OCI-LY3 (cell line): ENCODE results near the gene NFYB.

Source experiments
- CTCF ChIP-seq: fragments of 200-600, 300-600 bp; sonication (generic); IDR thresholded peaks from 2 replicates; pipeline ENCODE4 v1.5.1; 2014; ENCODE audit warnings: antibody characterized with exemption, low read length, low read depth
- EZH2phosphoT487 ChIP-seq: fragments of 200-600 bp; shearing (Covaris generic); IDR thresholded peaks from 2 replicates; pipeline ENCODE4 v1.6.1; 2018; ENCODE audit warnings: antibody characterized with exemption, mixed run types, low read depth

- TF ChIP-seq CTCF (no peak), EZH2phosphoT487 (no peak)
Measured at GRCh38 chr12:104175726-104176247, 37.8 kb upstream of the NFYB start.
